Ovary (tissue), 10 donors: ENCODE data around the gene BLOC1S5. TPM values are rescaled to one million over a fixed set of nuclear protein-coding genes. Genes with fewer than 3 reads are reported as not detected.

Experiments used
- DNase-seq, 5 donors: peaks; one replicate each; pipeline ENCODE4 v3.0.0-alpha.2; 2019 to 2020
- H3K27ac ChIP-seq, 2 donors: fragments of 200-600 bp; one replicate each; pipeline versions ENCODE4 v1.5.1 to v1.8.0; 2019 to 2022
- H3K27me3 ChIP-seq: fragments of 200-600 bp; one replicate; pipeline ENCODE4 v1.8.0; 2022
- H3K36me3 ChIP-seq: fragments of 200-600 bp; sonication (generic); one replicate; pipeline ENCODE4 v1.5.1; 2019
- H3K4me1 ChIP-seq: one replicate; pipeline ENCODE4 v1.8.1; 2013; ENCODE audit warnings: mild to moderate bottlenecking, moderate library complexity; ENCODE audit not compliant: insufficient read depth
- H3K4me3 ChIP-seq: fragments of 200-600 bp; sonication (generic); one replicate; pipeline ENCODE4 v1.5.1; 2017
- H3K9me3 ChIP-seq, 2 donors: fragments of 200-600 bp in 1 of 2; sonication (generic) in 1 of 2; one replicate each; pipeline versions ENCODE4 v1.5.1 to v1.8.1; 2013 to 2019; ENCODE audit warnings: mild to moderate bottlenecking in 1 of 2, moderate library complexity in 1 of 2
- EP300 ChIP-seq: sonication (generic); formaldehyde crosslinking; IDR thresholded peaks from one replicate; pipeline ENCODE4 v1.6.1; 2017; ENCODE audit warnings: antibody characterized with exemption
- POLR2A ChIP-seq: fragments of 450-650 bp; IDR thresholded peaks from one replicate; pipeline ENCODE4 v1.6.1; 2017; ENCODE audit warnings: antibody characterized with exemption, mild to moderate bottlenecking, moderate library complexity
- WGBS, 3 donors: extraction: QIAGEN DNeasy Blood & Tissue Kit in 1 of 3; methylation state at CpG; one replicate each; pipeline versions ENCODE4 v1.1.5 to v1.1.7; 2013 to 2017; 5-methylcytosine and 5-hydroxymethylcytosine counted together
- intact Hi-C, 4 donors: fragments of 100-400 bp; cut with DNase I; formaldehyde crosslinking; loops; one replicate each; pipeline versions ENCODE4 v1.11.0 to v1.15.1; 2022 to 2023
- long read RNA-seq, 3 donors: library from polyadenylated mRNA in 2 of 3; unstranded in 2 of 3; transcript quantifications; one replicate each; pipeline ENCODE4 v2.0.0 and lab custom pipeline, GENCODE V29; 2021 to 2026
- polyA plus RNA-seq, 2 donors: library from polyadenylated mRNA; stranded (reverse); fragments of 200-250 nt in 1 of 2; fragments of 350-450 nt in 1 of 2; fragmentation: Illumina TruSeq in 1 of 2; extraction: RNeasy Lipid Tissue Mini Kit (QIAGEN cat#74804) in 1 of 2; gene quantifications; one replicate each; pipeline ENCODE4 v1.2.3, GENCODE V29; 2013 to 2014
- total RNA-seq, 7 donors: library from RNA; depleted of rRNA in 2 of 7; stranded (reverse); fragments of >200 nt in 2 of 7; fragmentation: NEBNext Ultra II Directional in 3 of 7; extraction: Animal tissue kit (Norgen Biotek cat#: 25700) in 3 of 7; gene quantifications; one replicate each; pipeline versions ENCODE4 v1.1.0 to v1.2.4, GENCODE V29; 2016 to 2023
- TF ChIP-seq, protein P1 (sequence below), 3 donors: fragments of 450-650 bp in 2 of 3; fragments of 200-600 bp in 1 of 3; IDR thresholded peaks; one replicate each; pipeline versions ENCODE4 v1.5.1 to v1.8.0; 2016 to 2022; ENCODE audit warnings: antibody characterized with exemption in 3 of 3, mild to moderate bottlenecking in 1 of 3
- donor health status: DM: no; HTN: no; CAD: no; lungs with moderate emphysema.
- donor health status: DM: no; HTN: no; CAD: no.
- donor health status: Bipolar disorder and iron deficiency.
- donor health status: DM: yes; HTN: yes; CAD: no.
- donor health status: DM: no; HTN: no; CAD: no.
- donor health status: DM: yes; HTN: yes; CAD: no.

The BLOC1S5 gene
- total RNA-seq, result 10 to 100 TPM in 6 of 7 donors, 1 to 10 TPM in 1; 9.7 to 21.5 (median 15.4) TPM
- 10 to 100 TPM in 1 of 2 donors, 1 to 10 TPM in 1; 8.8 to 20.3 TPM for polyA plus RNA-seq
- long read RNA-seq, donor 1, transcript BLOC1S5-202 (5 exons, 2,684 nt), result major isoform, 30 of 38 reads
- long read RNA-seq, donor 1, partial matches to known transcripts, result 0 of 38 reads
- long read RNA-seq, donor 1, other reads (novel, unspliced or antisense), result 3 of 38 reads
- long read RNA-seq, donor 2, transcript BLOC1S5-202 (5 exons, 2,684 nt), result major isoform, 16 of 18 reads
- long read RNA-seq, donor 2, partial matches to known transcripts, result 0 of 18 reads
- long read RNA-seq, donor 2, other reads (novel, unspliced or antisense), result 0 of 18 reads
- long read RNA-seq, donor 3, transcript BLOC1S5-202 (5 exons, 2,684 nt), result major isoform, 14 of 15 reads
- long read RNA-seq, donor 3, partial matches to known transcripts, result 0 of 15 reads
- long read RNA-seq, donor 3, other reads (novel, unspliced or antisense), result 1 of 15 reads

DNA sequence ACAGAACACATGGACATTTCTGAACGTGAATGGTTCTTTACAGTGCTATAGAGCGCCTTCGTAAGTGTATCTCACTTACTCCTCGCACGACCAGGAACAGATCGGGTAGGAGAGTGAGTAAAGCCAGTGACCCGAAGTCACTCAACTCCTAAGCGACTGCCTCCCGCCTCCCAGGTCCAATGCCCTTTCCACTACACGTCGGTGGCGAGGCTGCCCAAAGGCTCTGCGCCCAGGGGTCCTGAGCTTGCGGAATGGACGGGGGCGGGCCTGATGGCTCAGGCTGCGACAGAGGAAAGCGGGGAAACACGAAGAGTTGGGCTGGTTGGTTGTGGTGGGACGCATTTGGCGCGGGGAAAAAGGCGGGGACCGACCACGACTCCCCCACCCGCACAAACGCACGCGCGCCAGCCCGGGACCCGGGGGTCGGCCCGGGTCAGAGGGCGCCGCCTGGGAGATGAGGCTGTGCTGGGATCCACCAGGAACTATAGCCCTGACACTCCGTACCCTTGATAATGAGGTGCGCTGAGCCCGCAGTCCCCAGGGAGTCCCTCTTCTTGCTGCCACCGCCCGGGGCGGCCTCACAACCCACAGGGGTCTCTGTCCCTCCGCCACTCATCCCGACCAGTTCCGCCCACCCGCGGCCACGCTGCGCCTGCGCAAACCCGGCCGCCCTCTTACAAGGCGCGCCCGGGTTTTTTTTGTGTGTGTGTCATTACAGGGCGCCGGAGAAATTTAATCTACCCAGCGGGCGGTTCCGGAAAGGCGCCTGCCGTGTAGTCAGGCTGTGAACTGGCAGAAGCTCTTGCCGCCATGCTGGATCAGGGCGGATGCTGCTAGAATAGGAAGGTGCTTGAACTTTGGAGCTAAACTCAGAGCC lies at the start of gene BLOC1S5:
TSS of gene BLOC1S5 (minus strand) at position 629 of the 877 bp plus-strand sequence. CDS start at position 616, 13 bp downstream.
- no peaks in the 10 kb centered on the region for H3K9me3 ChIP-seq
- H3K27me3 ChIP-seq, result no peaks in the 10 kb centered on the region
- TF ChIP-seq EP300 (no peak), POLR2A (peak; percentile 53)
- TF ChIP-seq, protein P1, sequence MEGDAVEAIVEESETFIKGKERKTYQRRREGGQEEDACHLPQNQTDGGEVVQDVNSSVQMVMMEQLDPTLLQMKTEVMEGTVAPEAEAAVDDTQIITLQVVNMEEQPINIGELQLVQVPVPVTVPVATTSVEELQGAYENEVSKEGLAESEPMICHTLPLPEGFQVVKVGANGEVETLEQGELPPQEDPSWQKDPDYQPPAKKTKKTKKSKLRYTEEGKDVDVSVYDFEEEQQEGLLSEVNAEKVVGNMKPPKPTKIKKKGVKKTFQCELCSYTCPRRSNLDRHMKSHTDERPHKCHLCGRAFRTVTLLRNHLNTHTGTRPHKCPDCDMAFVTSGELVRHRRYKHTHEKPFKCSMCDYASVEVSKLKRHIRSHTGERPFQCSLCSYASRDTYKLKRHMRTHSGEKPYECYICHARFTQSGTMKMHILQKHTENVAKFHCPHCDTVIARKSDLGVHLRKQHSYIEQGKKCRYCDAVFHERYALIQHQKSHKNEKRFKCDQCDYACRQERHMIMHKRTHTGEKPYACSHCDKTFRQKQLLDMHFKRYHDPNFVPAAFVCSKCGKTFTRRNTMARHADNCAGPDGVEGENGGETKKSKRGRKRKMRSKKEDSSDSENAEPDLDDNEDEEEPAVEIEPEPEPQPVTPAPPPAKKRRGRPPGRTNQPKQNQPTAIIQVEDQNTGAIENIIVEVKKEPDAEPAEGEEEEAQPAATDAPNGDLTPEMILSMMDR (IDR thresholded peaks at IDR 0.05), result peak in 1 of 3 donors; percentile 9
- intact Hi-C loops, result no loop called here
- H3K27ac ChIP-seq, result peak within 1 kb of the TSS; percentile 76 to 87
- peak within 1 kb of the TSS; percentile 73 for H3K4me3 ChIP-seq
- DNase-seq, result peak; percentile 94 to 96 (median 95)
- 0 to 1% (median 0%) methylated on average over 60 to 64 of the region's 64 CpGs for WGBS, 3 donors
- no peaks in the 10 kb centered on the region for H3K36me3 ChIP-seq
- H3K4me1 ChIP-seq, result no peaks in the 10 kb centered on the region

DNA sequence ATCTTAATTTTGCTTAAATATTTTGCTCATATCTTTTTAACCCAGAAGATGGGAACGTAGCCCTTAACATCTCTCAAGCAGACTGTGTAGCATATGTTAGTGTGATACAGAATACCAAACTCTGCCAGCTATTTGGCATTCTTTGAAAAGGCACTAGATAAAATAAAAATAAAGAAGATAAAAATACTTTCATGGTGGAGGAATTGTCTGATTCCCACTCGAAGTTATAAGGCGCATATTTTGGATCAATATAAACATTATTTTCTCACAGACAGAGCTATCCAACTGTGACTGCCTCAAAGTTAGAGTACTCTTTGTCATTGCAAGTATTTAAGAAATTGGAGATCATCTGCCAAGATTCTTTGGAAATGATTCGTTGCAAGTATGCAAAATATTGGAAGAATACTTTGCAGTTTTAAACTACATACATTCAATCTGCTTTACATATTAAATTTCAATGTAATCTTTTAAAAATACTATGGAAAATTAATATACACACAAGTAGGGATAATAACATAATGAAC lies 49.0 kb upstream of the BLOC1S5 start:
- Histone ChIP-seq H3K36me3 (no peaks in the 10 kb centered on the region), H3K27ac (no peak overlapping the region), H3K9me3 (no peaks in the 10 kb centered on the region), H3K4me1 (no peaks in the 10 kb centered on the region), H3K27me3 (no peaks in the 10 kb centered on the region), H3K4me3 (no peak overlapping the region)
- DNase-seq, result no peak
- intact Hi-C loops, result no loop called here
- 26 to 49% (median 31%) methylated on average over 4 of the region's 4 CpGs for WGBS, 3 donors
- no peak for TF ChIP-seq EP300

DNA sequence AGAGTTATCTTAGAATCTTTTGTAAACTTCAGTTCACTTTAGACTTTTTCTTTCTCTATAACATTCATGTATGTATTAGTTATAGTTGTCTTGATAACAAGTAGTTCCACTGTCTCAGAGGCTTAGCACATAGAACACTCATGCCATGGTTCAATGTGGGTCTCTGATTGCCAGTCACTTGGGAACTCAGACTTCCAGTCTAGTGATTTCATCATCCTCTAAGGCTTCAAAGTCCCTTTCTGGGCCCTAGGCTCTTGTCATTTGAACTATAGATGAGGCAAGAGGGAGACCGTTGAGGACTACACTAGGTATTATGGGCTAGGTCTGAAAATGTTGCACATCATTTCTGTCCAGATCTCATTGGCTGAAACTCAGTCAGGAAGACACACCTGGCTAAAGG lies 46.5 kb upstream of the BLOC1S5 start:
- Histone ChIP-seq H3K27ac (no peak overlapping the region), H3K9me3 (no peaks in the 10 kb centered on the region), H3K4me3 (no peak overlapping the region), H3K4me1 (no peaks in the 10 kb centered on the region), H3K27me3 (no peaks in the 10 kb centered on the region), H3K36me3 (no peaks in the 10 kb centered on the region)
- WGBS, 3 donors, result 88 to 92% (median 89%) methylated on average over 1 of the region's 1 CpG
- TF ChIP-seq POLR2A (no peak), EP300 (no peak)
- TF ChIP-seq, protein P1 (IDR thresholded peaks at IDR 0.05), result no peak
- no peak for DNase-seq
- intact Hi-C loops, result no loop called here

DNA sequence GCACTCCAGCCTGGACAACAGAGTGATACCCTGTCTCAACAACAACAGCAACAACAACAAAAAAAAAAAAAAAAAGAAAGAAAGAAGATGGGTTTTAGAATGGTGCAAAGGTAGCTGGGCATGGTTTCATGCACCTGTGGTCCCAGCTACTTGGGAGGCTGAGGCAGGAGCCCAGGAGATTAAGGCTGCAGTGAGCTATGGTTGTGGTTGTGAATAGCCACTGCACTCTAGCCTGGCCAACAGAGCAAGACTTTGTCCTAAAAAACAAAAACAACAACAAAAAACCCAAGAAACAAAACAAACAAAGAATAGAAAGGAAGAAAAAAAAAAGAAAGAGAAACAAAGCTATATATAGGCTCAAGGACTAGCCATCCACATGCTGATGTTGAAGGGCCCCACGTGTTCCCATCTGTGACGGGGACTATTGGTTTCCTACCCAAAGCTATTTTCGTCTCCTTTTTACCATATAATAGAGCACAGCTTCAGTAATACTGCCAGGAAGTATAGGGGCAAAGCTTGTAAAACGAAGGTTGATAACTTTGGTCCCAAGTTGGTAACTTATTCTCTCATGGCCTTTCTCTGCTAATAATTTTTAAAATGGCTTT lies 46.0 kb upstream of the BLOC1S5 start:
- WGBS, 3 donors, result 62 to 74% (median 64%) methylated on average over 4 of the region's 4 CpGs
- intact Hi-C loops, result no loop called here
- Histone ChIP-seq H3K36me3 (no peaks in the 10 kb centered on the region), H3K27ac (no peak overlapping the region), H3K27me3 (no peaks in the 10 kb centered on the region), H3K9me3 (no peaks in the 10 kb centered on the region), H3K4me3 (no peak overlapping the region), H3K4me1 (no peaks in the 10 kb centered on the region)
- TF ChIP-seq POLR2A (no peak), EP300 (no peak)
- TF ChIP-seq, protein P1 (IDR thresholded peaks at IDR 0.05), result no peak
- DNase-seq, result no peak
